DMS53 treated with DMSO at 0.1 percent for 48 hours (cell line): ENCODE results near the gene MAPK13.

ENCODE experiments used
- DNase-seq: peaks from one replicate; lab custom pipeline; 2025; ENCODE audit not compliant: unreplicated experiment; lab: John Stamatoyannopoulos, UW

MAPK13 gene

DNA sequence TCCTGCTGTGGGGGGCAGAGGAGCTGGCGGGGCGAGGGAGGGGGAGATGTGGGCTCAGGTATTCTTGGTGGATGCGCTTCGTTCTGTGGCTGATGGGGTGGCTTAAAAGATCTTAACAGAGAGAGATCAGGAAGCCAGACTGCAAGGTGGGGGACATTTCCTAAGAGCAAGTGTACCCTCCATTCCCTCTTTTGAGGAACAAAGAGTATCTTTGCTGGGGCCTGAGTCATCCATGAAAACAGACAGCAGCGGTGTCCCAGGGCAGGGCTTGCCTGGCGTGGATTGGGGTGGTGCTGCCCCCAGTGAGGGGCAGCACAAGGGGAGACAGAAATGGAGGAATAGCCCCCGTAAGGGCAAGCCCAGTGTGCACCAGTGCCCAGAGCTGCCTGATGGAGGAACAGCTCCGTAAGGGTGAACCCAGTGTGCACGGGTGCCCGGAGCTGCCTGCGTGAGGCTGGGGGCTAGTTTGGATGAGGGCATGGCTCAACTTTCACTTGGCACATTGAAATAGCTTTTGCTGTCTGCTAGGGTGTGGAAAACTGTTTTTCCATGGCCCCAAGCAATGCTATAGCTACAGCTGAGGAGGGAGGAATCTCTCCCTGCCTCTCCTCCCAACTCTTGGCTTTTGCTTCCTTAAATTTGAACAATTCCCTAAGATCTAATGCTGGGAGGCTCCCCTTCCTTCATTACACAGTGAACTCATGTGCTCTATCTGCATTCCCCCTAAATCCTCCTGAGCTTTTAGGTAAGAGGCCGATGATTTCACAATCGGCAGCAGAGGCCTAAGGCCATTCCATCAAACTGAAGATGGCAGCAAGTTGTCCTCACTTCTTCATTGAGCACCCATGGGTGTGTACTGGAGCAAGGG, 12.9 kb downstream of the MAPK13 start:
- DNase-seq = no peak

DNA sequence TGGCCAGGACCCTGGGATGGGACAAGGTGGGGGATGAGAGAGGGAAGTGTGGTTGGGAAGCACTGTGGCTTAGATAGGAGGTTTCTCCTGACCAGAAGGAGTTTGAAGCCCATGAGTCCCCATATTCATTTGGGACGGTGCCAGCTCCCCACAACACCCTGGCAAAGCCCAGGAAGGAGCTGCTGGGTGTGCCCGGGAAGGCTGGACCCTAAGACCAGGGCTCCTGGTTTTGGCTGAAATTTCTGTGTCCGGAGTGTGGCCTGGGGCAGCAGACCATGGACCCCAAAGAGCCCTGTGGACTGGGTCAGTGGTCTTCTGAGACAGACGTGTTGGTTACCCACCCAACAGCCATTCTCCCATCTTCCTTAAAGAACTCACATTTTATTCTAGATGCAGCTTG, 15.2 kb downstream of the MAPK13 start:
- no peak for DNase-seq

- DNase-seq = no peak
Measured at GRCh38 chr6:36147294-36147693, 17.0 kb downstream of the MAPK13 start.

- DNase-seq = no peak
Measured at GRCh38 chr6:36149476-36149875, 19.2 kb downstream of the MAPK13 start.

DNA sequence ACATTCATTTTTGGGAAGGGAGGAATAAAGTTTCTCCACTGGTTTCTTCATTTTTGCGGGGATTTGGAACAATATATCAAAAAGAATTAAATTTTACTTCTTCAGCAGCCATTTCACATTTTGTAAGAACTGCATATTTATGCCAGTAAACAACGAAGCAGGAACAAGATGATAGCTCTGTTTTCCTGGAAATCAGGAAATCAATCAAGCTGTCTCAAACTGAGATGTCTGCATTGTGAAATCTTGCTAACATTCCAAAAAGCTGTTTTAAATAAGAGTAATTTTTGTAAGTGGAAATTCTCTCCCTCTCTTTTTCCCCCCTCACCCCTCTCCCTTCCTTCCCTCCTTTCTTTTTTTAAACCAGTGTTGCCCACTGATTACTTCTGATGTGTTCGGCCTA, 20.0 kb downstream of the MAPK13 start:
- no peak for DNase-seq

GRCh38 chr6:36154286-36154685, 24.0 kb downstream of the MAPK13 start:
- no peak for DNase-seq

GRCh38 chr6:36155662-36156061, 25.3 kb downstream of the MAPK13 start:
- DNase-seq = no peak

DNA sequence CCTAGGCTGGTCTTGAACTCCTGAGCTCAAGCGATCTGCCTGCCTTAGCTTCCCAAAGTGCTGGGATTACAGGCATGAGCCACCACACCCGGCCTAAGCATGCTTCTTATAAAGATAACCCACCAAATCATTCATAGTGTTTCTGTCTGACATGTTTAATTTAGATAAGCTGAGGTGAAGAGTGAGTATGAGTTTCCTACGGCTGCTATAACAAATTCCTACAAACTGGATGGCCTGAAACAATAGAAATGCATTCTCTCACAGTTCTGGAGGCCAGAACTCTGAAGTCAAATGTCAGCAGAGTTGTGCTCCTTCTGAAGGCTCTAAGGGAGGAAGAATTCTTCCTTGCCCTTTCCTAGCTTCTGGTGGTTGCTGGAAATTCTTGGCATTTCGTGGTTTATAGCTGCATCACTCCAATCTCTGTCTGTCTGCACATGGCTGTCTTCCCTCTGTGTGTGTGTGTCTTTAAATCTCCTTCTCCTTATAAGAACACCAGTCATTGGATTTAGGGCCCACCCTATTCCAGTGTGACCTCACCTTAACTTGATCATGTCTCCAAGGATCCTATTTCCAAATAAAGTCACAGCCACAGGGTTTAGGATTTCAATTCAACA, 29.9 kb downstream of the MAPK13 start:
- no peak for DNase-seq

GRCh38 chr6:36169023-36170007, 39.0 kb downstream of the MAPK13 start:
- no peak for DNase-seq

- no peak for DNase-seq
Measured at GRCh38 chr6:36170704-36171103, 40.4 kb downstream of the MAPK13 start.

DNA sequence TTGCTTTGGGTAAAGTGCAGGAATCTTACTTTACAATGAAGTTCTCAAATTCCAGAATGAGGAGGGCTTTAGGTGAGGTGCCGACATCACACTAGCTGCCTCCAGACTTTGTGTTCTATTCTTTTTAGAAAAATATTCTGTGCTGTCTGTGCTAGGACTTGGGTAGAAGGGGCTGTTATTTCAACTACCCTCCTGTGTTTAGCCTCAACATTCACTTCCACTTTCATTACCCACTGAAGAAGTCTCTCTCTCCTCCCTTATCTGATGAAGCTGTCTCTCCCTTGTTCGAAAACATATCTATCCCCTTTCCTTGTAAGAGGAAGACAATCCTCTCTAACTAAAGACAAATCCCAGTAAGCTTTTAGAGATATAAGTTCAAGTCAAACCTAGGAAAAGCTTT, 41.3 kb downstream of the MAPK13 start:
- DNase-seq = no peak

- no peak for DNase-seq
Measured at GRCh38 chr6:36177166-36177565, 46.9 kb downstream of the MAPK13 start.

GRCh38 chr6:36178544-36178943, 48.2 kb downstream of the MAPK13 start:
- DNase-seq = no peak

DNA sequence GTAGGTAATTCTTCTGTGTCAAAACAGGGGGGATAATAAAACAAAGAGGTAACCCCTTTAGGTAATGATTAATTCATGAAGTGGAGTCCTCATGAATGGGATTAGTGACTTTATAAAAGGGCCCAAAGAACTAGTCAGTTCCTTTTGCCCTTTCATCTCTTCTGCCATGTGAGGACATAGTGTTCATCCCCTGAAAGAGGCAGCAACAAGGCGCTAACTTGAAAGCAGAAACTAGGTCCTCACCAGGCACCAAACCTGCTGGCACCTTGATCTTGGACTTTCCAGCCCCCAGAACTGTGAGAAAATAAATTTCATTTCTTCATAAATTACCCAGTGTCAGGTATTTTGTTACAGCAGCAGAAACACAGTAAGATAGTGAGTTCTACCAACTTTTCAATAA, 49.8 kb downstream of the MAPK13 start:
- DNase-seq = no peak

GRCh38 chr6:36184311-36184710, 54.0 kb downstream of the MAPK13 start:
- no peak for DNase-seq

DNA sequence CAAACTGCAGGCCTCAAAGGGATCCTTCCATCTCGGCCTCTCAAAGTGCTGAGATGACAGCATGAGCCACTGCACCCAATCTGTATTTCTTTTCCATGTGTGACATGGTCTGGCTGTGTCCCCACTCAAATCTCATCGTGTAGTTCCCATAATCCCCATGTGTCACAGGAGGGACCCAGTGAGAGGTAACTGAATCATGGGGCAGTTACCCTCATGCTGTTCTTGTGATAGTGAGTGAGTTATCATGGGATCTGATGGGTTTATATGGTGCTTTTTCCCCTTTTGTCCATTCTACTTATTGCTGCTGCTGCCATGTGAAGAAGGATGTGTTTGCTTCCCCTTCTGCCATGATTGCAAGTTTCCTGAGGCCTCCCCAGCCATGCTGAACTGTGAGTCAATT, 55.9 kb downstream of the MAPK13 start:
- DNase-seq = no peak

DNA sequence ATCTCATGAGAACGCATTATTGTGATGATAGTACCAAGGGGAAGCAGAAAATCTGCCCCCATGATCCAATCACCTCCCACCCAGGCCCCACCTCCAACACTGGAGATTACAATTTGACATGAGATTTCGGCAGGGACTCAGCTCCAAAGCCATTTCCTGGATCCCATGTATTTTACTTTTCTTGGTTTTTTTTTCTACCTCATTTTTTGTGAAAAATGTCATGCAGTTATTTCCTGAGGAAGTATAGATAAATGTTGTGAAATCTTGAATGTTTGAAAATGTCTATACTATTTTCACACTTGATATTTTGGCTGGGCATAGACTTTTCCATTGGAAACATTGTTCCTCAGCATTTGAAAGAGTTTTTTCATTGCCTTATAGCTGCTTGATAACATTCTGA, 57.1 kb downstream of the MAPK13 start:
- DNase-seq = no peak
